Measurements from ENCODE around the gene NFRKB.
A peak's percentile ranks its signal among the peaks of the same experiment; 100 is the strongest.
"Not testable (repeated sequence)": the region's sequence is repeated elsewhere in the genome, so short reads cannot be mapped to it uniquely, and the experiment has no call there.

The NFRKB gene

GRCh38 chr11:129894278-129895125 is 876 bp downstream of the NFRKB start:
- DNase-seq (ENCODE audit: low spot score): peak; percentile 17

GRCh38 chr11:129888451-129888850 is 6.9 kb downstream of the NFRKB start:
- DNase-seq (ENCODE audit: low spot score): no peak

- no peak for DNase-seq (ENCODE audit: low spot score)
Observed at GRCh38 chr11:129885381-129885780, 10.0 kb downstream of the NFRKB start.

GRCh38 chr11:129884581-129884980 is 10.8 kb downstream of the NFRKB start:
- DNase-seq (ENCODE audit: low spot score): no peak

- peak; percentile 66 for DNase-seq (ENCODE audit: low spot score)
Observed at GRCh38 chr11:129881570-129882170, 13.7 kb downstream of the NFRKB start.

- no peak for DNase-seq (ENCODE audit: low spot score)
Observed at GRCh38 chr11:129880311-129880710, 15.1 kb downstream of the NFRKB start.

GRCh38 chr11:129871914-129872313 is 23.5 kb downstream of the NFRKB start:
- DNase-seq (ENCODE audit: low spot score): no peak

GRCh38 chr11:129868626-129869025 is 26.8 kb downstream of the NFRKB start:
- DNase-seq (ENCODE audit: low spot score): not testable (repeated sequence)

GRCh38 chr11:129866311-129866710 is 29.1 kb downstream of the NFRKB start:
- DNase-seq (ENCODE audit: low spot score): no peak

- DNase-seq (ENCODE audit: low spot score): no peak
Observed at GRCh38 chr11:129865701-129866100, 29.7 kb downstream of the NFRKB start.

- no peak for DNase-seq (ENCODE audit: low spot score)
Observed at GRCh38 chr11:129864811-129865210, 30.6 kb downstream of the NFRKB start.

GRCh38 chr11:129861702-129862522 is 33.5 kb downstream of the NFRKB start:
- DNase-seq (ENCODE audit: low spot score): peak; percentile 94

- DNase-seq (ENCODE audit: low spot score): no peak
Observed at GRCh38 chr11:129856036-129856435, 39.3 kb downstream of the NFRKB start.

GRCh38 chr11:129855086-129855485 is 40.3 kb downstream of the NFRKB start:
- DNase-seq (ENCODE audit: low spot score): no peak

- DNase-seq (ENCODE audit: low spot score): no peak
Observed at GRCh38 chr11:129854232-129854805, 41.1 kb downstream of the NFRKB start.

- no peak for DNase-seq (ENCODE audit: low spot score)
Observed at GRCh38 chr11:129853518-129854231, 41.7 kb downstream of the NFRKB start.

GRCh38 chr11:129852125-129852740 is 43.1 kb downstream of the NFRKB start:
- DNase-seq (ENCODE audit: low spot score): no peak

GRCh38 chr11:129849447-129850130 is 45.8 kb downstream of the NFRKB start:
- no peak for DNase-seq (ENCODE audit: low spot score)

GRCh38 chr11:129847361-129847760 is 48.0 kb downstream of the NFRKB start:
- not testable (repeated sequence) for DNase-seq (ENCODE audit: low spot score)

GRCh38 chr11:129846508-129847335 is 48.7 kb downstream of the NFRKB start:
- DNase-seq (ENCODE audit: low spot score): peak; percentile 89
